Stimulated activated CD8-positive, alpha-beta memory T cell treated with anti-CD3 and anti-CD28 coated beads, Interleukin-4, amount 100 ng/mL, for 4 hours (primary cell): ENCODE data around the gene CCDC106.

ENCODE experiments used
- DNase-seq, 2 donors: peaks; one replicate each; pipeline ENCODE4 v3.0.0-alpha.2; 2020; ENCODE audit warnings: low read depth in 2 of 2, low spot score in 1 of 2

CCDC106 gene

DNA sequence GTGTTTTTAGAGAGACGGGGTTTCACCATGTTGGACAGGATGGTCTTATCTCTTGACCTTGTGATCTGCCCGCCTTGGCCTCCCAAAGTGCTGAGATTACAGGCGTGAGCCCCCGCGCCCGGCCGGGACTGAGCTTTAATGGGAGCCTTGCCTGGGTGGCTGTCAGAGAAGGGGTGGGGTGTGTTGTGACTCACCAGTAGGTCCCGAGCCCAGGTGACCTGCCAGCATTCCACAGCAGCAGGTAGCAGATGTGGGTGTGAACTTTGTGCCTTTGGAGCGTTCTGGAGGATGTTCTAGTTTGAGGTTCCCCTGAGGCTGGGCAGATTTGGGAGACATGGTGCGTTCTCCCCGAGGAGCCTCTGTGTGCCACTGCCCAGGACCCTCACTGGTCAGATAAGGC lies 19.9 kb downstream of the CCDC106 start:
- no peak for DNase-seq

DNA sequence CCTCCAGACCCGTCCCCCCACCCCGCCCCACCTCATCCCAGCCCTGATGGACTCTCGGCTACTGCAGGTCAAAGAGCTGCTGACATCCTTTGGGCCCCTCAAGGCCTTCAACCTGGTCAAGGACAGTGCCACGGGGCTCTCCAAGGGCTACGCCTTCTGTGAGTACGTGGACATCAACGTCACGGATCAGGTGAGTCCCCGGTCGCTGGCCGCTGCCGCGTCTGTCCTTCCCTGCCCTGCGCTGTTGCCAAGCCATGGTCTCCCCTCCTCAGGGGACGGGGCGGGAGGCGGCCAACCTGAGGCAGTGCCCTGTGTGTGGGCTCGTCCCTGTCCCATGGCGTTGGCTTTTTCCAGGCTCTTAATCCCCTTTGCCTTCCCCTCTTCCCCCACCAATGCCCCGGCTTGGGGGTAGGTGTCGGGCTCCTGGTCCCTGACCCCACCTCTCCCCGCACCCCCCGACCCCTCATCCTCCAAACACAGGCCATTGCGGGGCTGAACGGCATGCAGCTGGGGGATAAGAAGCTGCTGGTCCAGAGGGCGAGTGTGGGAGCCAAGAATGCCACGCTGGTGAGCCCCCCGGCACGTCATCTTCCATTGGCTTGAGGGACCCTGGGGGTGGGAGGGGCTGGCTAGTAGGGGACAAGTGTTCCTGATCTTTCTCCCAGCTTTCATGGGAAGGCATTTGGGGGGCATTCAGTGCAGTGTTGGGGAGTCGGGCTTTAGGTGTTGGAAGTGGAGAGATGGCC lies 20.8 kb downstream of the CCDC106 start:
- DNase-seq, result no peak

DNA sequence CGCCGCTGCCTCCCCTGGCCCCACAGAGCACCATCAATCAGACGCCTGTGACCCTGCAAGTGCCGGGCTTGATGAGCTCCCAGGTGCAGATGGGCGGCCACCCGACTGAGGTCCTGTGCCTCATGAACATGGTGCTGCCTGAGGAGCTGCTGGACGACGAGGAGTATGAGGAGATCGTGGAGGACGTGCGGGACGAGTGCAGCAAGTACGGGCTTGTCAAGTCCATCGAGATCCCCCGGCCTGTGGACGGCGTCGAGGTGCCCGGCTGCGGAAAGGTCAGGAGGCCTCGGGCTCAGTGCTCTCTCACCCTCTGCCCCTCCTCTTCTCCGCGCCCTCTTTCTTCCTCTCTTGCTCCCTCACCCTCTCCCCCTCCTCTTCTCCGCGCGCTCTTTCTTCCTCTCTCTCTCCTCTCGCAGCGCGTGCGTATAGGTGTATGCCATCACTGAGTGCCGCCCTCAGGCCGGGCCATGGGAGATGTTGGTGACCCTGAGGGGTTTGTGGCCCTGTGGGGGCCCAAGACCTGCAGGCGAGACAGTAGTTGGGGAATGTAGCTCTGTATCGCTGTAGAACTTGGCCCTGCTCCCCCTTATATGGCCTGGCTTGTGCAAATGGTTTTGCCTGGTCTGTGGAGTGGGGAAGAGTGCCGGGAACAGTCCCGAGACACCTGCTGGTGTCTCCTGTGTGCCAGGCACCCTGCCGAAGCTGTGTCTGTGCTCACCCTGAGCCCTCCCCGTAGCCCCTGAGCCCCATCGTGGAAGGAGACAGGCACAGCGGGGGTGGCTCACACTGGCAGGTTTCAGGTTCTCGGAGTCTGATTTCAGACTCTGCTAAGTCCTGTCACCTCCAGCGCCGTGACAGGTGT lies 21.6 kb downstream of the CCDC106 start:
- DNase-seq, result no peak

DNA sequence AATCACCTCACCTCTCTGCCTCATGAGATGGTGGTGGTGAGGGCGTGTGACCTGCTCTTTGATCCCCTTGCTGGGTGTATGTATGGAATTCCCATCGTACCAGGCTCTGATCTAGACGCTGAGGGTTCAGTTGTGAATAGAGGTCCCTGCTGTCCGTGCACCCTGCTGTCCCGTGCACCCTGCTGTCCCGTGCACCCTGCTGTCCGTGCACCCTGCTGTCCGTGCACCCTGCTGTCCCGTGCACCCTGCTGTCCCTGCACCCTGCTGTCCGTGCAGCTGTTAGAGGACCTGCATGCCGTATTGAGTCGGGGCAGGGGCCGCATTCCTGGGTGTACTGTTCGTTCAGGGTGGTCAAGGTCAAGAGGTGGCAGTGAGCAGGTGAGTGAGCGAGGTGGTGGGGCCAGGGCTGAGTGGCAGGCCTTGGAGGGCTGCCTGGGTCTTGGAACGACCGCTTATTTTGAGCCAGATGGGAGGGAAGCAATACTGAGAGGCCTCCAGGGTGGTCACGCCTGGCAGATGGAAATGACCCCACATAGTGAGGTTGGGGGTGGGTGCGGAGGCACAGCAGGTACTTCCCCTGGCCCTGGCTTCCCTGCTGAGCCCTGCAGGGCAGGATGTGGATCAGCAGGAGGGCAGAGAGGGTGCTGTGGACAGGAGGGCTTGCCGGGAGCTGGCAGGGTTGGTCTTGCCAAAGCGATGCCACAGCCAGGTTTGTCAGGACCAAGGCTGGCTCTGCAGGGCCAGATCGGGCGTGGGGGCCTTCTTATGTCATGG lies 22.5 kb downstream of the CCDC106 start:
- DNase-seq, result no peak

DNA sequence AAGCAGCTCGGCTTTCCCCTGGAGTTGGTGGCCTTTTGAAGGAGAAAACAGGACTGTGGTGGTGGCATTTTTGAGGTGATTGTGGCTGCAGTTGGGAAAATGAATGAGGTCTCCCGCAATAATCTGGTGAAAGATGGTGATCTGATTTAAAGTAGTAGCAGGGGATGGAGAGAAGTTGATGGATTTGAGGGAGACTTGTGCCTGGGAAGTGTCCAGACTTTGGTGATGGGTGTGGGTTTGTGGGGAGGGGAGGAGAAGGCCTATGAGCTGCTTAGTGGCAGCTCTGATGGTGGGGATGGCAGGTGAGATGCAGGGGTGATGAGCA lies 23.0 kb downstream of the CCDC106 start:
- DNase-seq, result no peak

DNA sequence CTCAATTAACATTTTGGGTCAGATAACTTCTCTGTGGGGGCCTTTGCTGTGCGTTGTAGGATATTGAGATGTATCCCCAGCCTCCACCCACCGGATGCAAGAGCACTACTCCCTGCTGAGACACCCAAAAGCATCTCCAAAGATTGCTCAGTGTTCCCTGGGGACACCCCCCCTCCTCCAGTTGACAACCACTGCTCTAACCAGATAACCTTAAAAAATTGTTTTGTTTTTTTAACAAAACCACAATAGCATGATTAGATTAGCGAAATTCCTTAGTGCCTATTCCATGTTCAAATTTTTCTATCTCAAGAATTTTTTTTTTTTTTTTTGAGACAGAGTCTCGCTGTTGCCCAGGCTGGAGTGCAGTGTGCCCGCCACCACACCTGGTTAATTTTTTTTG lies 24.4 kb downstream of the CCDC106 start:
- DNase-seq, result no peak

DNA sequence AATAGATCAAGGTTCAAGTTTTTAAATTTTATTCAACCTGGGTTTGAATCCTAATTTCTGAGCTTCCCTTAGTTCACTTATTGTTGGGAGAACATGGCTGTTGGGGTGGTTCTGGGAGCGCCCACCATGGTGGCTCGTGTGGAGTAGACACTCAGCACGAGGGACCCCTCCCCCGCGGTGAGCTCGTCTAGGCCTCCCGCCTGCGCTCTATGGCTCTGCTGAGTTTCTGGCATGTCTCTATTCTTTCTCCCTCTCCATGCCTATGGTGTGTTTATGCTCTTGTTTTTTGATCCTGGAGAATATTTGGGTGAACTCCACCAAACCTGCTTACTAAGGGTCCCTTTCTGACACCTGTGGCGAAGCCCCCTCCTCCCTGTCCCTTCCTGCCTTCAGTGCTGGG lies 25.5 kb downstream of the CCDC106 start:
- DNase-seq, result no peak

DNA sequence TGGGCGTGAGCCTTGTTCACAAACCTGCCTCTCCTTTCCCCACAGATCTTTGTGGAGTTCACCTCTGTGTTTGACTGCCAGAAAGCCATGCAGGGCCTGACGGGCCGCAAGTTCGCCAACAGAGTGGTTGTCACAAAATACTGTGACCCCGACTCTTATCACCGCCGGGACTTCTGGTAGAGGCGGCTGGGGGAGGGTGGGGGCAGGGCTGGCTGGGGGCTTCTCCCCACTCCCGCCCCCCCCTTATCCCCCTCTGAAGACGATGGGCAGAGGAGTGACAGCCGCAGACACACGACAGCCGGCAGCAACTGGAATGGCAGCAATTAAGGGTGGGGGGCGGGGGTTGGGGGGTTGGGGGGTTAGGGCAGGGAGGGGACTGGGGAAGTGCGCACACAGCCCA lies 25.9 kb downstream of the CCDC106 start:
- DNase-seq, result no peak

DNA sequence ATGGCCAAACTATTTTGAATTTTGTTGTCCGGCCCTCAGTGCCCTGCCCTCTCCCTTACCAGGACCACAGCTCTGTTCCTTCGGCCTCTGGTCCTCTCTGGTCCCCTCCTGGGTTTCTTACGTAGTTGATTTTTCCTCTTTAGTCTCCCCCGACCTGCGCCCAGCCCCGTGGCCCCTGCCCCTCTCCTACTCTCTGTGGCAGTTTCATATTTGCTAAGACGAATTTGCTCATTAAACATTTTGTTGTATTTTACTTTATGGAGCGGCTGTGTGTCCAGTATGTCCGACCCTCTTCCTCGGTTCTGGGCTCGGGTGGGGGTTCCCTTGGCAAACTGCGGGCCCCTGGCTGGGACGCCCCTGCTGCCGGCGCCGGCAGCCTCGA lies 26.4 kb downstream of the CCDC106 start:
- no peak for DNase-seq

DNA sequence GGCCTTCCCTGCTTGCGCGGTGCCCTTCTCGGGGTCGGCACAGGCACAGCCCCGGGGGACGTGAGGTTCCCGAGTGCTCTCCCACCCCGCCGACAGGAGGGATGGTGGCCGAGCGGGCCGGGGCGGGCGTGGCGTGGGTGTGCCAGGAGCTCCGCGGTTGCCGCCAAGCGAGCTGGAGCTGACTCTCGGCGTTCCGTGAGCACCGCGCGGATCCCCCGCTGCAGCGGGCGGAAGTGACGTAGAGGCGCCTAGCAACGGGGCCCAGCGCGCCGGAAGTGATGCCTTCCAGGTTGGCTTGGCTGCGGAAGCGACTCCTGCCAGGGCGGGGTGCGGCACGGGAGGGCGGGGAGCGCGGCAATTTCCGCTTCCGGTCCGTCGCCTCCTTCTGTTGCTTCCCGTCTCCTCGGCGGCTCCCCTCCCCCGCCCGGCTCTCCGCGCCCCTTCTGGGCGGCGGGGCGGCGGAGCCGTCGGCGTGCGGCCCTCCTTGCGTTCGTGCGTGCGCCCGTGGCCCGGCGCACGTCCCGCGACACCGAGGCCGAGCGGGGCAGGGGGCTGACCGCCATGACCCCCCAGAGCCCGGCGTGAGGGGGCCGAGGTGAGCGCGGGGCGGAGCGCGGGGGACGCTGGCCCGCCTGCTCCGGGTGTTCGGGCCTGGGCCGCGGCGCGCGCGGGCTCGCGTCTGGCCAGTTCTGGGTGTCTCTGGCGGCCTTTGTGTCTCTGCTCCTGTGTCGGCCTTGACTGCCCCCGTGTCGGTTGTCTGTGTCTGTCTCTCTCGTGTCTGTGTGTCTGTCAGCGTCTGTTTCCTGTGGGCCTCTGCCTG lies 27.0 kb downstream of the CCDC106 start, which contains the start of gene EPN1:
EPN1 (plus strand) TSS at position 386 of the 820 bp plus-strand sequence. CDS start 3,402 bp downstream, outside the sequence.
- peak; percentile 96 for DNase-seq

DNA sequence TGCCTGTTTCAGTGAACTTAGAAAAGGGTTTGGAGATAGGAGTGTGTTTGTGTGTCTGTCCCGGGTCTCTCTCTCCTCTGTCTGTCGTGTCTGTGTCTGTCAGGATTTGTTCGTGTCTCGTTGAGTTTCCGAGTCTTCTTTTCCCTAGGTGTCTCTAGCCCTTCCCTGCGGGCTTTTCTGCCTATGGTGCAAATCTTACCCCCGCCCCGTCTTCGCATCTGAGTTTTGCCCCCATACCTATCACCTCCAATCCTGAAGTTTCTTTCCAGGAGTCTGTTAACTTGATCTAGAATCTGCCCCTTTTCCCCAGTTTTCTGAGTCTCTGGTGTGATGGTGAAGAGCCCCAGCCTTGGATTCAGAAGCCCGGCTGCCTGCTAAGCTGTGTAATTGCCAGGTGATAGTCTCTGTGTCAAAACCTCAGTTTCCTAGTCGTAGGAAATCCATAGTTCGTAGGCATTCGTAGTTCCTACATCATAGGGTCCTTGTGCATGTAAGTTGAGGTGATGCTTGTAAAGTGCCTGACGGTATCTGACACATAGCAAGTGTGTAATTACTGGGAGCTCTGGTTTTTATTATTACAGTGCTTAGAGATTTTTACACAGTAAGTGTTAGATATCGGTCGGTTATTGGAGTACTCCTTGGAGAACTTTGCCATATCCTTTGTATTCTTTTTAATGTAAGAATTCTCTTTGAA lies 27.8 kb downstream of the CCDC106 start:
- DNase-seq, result no peak

DNA sequence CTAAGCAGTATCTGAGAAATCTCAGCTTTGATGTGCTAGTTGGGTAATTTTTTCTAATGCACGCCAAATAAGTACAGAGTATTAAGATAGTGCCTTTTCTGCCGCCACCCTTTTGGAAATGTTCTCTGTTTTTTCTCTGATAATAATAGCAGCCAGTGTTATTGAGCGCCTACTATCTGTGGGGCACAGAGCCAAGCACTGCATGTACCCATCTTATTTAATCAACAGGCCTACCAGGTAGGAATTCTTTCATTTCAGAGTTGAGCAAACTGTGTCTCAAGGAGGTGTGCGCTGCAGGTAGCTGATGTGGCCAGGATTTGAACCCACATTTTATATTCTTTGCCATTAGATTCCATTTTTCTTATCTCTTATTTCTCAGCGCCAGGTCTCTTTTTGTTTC lies 28.4 kb downstream of the CCDC106 start:
- DNase-seq, result no peak

DNA sequence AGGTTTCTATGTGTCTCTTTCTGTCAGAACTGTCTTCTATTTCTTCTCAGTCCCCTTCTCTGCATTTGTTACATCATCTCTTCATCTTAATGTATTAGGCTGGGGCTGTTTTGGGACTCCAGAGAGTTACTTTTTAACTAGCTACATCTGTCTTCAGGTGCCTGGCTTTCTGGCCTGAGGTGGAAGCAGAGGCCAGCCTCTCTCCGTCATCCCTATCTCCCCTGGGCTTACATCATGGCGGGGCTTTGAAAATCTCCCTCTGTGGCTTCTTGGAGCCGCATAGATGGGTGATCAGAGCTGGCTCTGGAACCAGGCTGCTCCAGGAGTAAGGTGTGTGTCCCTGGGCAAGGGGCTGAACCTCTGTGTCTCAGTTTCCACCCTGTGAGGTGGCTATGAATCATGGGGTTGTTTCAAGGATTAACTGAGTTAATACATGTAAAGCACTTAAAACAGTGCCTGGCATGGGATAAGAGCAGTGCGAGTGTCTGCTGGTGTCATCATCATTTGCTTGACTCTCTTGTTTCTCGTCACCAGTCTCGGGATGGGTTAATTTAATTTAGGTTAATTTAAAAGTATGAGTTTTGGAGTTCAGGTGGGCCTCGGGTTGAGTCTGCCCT lies 29.0 kb downstream of the CCDC106 start:
- DNase-seq, result no peak

DNA sequence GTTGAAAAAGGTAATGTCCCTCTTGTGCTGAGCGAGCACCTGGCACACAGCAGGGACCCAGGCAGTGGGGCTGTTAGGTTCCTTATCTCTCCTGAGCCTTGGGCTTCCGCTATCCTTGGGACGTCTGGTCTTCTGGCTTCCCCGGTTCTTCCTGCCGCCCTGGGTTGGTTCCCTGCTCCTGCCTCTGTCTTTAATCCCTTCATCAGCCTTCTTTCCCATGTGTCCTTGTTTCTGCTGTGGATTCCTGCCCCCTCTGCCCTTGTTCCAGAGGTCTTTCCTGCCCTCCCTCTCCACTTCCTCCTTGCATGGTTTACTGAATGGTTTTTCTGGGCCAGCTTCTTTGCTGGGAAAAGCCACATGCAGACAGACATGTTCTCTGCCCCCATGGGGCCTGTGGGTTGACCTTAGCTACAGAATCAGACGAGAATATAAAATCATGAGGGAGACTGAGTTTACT lies 29.6 kb downstream of the CCDC106 start:
- no peak for DNase-seq

DNA sequence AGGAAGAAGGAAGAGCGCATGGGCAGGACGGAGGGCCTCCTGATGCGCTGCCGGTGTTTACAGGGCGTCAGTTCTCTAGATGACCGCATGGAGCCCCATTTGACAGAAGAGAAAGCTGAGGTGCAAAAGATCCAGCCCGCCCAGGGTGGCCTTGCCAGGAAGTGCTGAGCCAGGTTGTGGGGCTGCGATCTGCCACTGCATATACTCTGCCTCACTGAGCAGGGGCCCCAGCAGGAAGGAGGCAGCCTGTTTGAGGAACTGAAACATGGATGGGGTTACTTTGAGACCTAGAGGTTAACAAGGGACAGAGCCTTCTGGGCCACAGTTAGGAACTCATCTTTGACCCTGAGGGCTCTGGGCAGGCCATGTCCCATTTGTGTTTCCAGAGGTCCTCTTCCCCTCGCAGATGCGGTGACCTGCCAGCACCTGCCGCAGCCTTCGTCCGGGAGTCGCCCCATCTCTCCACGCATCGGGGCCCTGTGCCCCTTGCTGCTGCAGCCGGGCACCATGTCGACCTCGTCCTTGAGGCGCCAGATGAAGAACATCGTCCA lies 30.2 kb downstream of the CCDC106 start:
- no peak for DNase-seq

DNA sequence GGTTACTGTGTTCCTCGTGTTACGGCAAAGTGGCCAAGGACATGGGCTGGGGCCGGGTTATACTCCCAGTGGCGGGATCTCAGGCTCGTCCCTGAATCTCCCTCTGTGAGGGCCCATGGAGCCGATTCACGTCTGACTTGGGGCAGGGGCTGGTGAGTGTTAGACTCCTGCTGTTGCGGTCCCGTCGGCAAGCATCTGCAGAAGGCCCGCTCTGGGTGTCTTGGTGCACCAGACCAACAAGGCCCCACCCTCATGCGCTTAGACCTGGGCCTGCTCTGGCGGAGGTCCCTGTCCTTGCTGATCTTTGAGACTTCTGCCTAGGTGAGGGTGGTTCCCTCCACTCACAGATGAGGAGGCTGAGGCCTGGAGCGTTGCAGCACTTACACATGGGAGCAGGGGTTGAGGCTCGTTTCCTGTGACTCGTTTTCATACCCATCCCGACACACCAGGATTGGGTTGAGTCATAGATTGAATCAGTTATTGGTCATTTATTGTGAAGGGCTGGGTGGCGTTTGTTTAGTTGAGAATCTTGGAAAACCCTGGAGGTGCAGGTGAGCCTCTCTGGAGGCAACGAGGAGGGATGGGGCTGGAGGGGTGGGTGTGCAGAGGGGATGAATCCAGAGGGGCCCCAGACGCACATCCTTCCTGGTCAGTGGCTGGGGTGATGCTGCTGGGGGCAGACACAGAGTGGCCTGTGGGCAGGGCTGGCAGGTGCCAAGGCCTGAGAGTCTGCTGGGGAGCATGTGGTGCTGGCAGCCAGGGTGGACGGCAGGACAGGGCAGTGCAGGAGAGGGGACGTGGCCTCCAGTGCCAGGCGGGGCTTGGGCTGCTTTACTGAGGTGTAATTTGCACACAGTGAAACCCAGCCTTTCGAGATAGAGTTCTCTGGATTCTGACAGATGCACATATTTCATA lies 31.6 kb downstream of the CCDC106 start:
- DNase-seq, result no peak

DNA sequence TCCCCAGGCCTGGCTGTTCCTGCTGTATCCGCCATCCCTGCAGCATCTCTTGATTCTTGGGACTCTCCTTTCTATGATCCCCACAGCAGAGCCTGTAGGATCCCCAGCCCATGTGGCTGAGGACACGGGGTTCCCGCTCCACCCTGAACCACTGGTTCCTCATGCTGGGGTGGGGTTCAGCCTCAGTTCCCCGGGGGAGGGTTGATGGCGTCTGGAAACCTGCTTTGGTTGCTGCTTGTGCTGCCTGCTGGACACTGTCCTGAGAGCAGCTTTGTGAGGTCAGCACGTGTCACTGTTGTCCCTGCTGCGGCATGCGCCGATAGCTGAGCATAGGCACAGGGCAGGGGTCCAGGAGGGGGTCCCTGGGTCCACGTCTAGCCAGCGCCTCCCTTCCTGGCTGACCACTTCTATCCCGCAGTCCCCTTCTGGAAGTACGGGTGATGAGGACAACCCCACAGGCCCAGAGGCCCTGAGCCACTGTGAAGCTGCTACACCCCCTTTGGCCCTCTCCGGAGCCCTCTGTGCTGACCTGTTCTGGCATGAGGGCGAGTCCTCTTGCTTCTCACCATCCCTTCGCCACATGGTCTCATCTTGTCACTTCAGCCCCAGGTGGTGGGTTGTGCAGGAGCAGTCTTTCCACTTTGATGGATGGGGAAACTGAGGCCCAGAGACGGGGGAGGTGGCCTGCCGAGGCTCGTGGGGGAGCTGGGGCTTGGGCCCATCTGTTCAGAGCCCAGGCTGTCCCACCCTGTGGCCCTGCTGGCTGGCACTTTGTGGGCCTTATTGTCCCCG lies 32.5 kb downstream of the CCDC106 start:
- DNase-seq, result no peak
